Parathyroid adenoma (tissue), 2 donors: ENCODE results near the gene PDE4D.

Experiments used
- H2AFZ ChIP-seq: fragments of 300-600 bp; sonication (generic); one replicate; pipeline ENCODE4 v1.7.0; 2017; ENCODE audit warnings: antibody characterized with exemption, mild to moderate bottlenecking
- H3K27ac ChIP-seq: fragments of 300-600 bp; sonication (generic); one replicate; pipeline ENCODE4 v1.7.0; 2017
- H3K27me3 ChIP-seq: fragments of 300-600 bp; sonication (generic); one replicate; pipeline ENCODE4 v1.7.0; 2017; ENCODE audit warnings: low read length; ENCODE audit not compliant: control insufficient read depth, insufficient read depth
- H3K36me3 ChIP-seq: fragments of 300-600 bp; sonication (generic); one replicate; pipeline ENCODE4 v1.7.0; 2017; ENCODE audit warnings: low read length; ENCODE audit not compliant: control insufficient read depth, insufficient read depth
- H3K4me1 ChIP-seq: fragments of 300-600 bp; sonication (generic); one replicate; pipeline ENCODE4 v1.7.0; 2017; ENCODE audit warnings: control low read depth
- H3K4me2 ChIP-seq: fragments of 300-600 bp; sonication (generic); one replicate; pipeline ENCODE4 v1.7.0; 2017; ENCODE audit warnings: low read length
- H3K4me3 ChIP-seq: fragments of 300-600 bp; sonication (generic); one replicate; pipeline ENCODE4 v1.7.0; 2017; ENCODE audit warnings: low read depth, low read length
- H3K79me2 ChIP-seq: fragments of 300-600 bp; sonication (generic); one replicate; pipeline ENCODE4 v1.7.0; 2017; ENCODE audit warnings: control low read depth
- H3K9ac ChIP-seq: fragments of 300-600 bp; sonication (generic); one replicate; pipeline ENCODE4 v1.7.0; 2017; ENCODE audit warnings: mild to moderate bottlenecking
- H3K9me3 ChIP-seq: fragments of 300-600 bp; sonication (generic); one replicate; pipeline ENCODE4 v1.7.0; 2017; ENCODE audit warnings: low read length; ENCODE audit not compliant: control insufficient read depth
- TF ChIP-seq, protein P1 (sequence below): fragments of 300-600 bp; sonication (generic); IDR thresholded peaks from one replicate; pipeline ENCODE4 v1.7.0; 2017; ENCODE audit warnings: antibody characterized with exemption, mild to moderate bottlenecking
- donor health status: primary hyperparathyroidism.

PDE4D gene

DNA sequence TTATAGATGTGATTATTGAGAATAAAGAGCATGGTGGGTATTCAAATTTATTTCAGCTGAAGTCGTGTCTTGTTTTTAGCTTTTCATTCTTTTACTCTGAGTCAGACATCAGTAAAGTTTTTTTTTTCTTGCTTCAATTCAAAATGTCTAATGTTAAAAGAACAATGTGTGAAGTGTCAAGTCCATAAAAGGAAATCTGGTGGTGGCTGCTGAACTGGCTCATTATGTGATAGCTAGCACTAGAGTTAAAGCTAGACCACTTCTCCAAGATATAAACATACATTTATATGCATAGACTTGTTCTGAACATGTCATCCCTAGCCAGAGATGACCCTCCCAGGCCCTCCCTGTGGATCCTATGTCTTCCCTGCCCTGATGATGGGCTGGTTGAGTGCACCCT, 972.4 kb downstream of the PDE4D start:
- Histone ChIP-seq H2AFZ (no peak overlapping the region), H3K27ac (no peak overlapping the region), H3K36me3 (no peaks in the 10 kb centered on the region), H3K79me2 (no peaks in the 10 kb centered on the region), H3K9me3 (no peaks in the 10 kb centered on the region), H3K27me3 (no peaks in the 10 kb centered on the region), H3K4me2 (no peak overlapping the region), H3K4me1 (no peaks in the 10 kb centered on the region), H3K4me3 (no peak overlapping the region), H3K9ac (no peak overlapping the region)
- TF ChIP-seq, protein P1, sequence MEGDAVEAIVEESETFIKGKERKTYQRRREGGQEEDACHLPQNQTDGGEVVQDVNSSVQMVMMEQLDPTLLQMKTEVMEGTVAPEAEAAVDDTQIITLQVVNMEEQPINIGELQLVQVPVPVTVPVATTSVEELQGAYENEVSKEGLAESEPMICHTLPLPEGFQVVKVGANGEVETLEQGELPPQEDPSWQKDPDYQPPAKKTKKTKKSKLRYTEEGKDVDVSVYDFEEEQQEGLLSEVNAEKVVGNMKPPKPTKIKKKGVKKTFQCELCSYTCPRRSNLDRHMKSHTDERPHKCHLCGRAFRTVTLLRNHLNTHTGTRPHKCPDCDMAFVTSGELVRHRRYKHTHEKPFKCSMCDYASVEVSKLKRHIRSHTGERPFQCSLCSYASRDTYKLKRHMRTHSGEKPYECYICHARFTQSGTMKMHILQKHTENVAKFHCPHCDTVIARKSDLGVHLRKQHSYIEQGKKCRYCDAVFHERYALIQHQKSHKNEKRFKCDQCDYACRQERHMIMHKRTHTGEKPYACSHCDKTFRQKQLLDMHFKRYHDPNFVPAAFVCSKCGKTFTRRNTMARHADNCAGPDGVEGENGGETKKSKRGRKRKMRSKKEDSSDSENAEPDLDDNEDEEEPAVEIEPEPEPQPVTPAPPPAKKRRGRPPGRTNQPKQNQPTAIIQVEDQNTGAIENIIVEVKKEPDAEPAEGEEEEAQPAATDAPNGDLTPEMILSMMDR: no peak

DNA sequence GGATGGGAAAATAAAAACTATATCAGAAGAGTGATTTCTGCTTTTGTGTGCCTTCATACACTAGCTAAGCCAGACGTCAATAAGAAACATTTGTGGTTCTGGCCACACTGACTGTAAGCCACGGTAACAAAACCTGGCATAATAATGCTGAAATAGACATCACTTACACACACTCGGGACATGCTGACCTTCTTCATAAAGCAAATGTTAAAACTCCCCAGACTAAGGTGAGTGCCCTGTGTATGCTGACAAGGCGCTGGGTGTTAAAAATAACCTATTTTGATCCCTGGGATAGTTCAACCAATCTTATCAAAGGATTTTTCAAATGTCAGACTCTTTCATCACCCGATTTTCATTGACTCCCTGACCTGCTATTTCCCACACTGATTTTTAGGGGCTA, 973.7 kb downstream of the PDE4D start:
- no peaks in the 10 kb centered on the region for H3K4me1 ChIP-seq
- no peak overlapping the region for H3K27ac ChIP-seq
- H3K79me2 ChIP-seq: no peaks in the 10 kb centered on the region
- H3K9ac ChIP-seq: no peak overlapping the region
- H3K36me3 ChIP-seq: no peaks in the 10 kb centered on the region
- no peak overlapping the region for H3K4me3 ChIP-seq
- no peaks in the 10 kb centered on the region for H3K9me3 ChIP-seq
- TF ChIP-seq, protein P1: no peak
- H3K4me2 ChIP-seq: no peak overlapping the region
- no peak overlapping the region for H2AFZ ChIP-seq
- H3K27me3 ChIP-seq: no peaks in the 10 kb centered on the region
